ENCODE results near the gene ACIN1. TPM values are rescaled to one million over a fixed set of nuclear protein-coding genes. Genes with fewer than 3 reads are reported as not detected.

The ACIN1 gene
- total and polyA plus RNA-seq, 2 of the 13 experiments (the other 11 are each of a cell fraction or from before 2014, with no cell fraction given) = 165 to 183 TPM

DNA sequence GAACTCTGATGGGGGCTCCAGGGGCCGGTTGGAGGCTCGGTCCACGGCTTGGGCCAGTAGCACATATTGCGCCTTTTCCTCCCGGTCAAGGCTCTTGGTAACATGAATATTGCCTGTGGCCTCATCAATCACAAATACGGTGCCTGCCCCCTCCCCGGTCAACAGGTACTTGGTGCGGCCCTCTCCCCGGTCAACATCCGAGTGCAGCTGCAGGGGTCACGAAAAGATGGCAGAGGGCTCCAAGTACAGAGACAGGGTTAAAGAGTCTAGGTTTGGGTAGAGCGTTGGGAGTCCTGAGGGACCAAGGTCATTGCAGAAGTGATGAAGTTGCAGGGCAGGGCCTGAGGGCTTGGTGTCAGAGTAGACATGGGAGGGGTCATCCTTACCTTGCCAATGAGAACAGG lies 39.8 kb downstream of the ACIN1 start:
- no peak for ATAC-seq
- POLR2A ChIA-PET = interaction anchor here (0.8 to 7.4 kb wide), 9 partner anchors 8 to 77 kb away, joined by 3 to 72 read pairs (median 12); partner anchors contain the start of genes ACIN1, AJUBA and C14orf119
- H3K79me2 ChIP-seq (ENCODE audit: insufficient read depth, low read length) = no peaks in the 10 kb centered on the region
- H2AFZ ChIP-seq (ENCODE audit: low read length) = no peak overlapping the region
- CTCF ChIA-PET (ENCODE audit: low intra/inter-chr PET ratio, low total read pairs) = interaction anchor here (0.9 to 8.5 kb wide), 8 partner anchors 14 to 498 kb away, joined by 3 to 173 read pairs (median 28); no protein-coding TSS in a partner anchor
- peaks cover 13% of the 10 kb centered on the region; the same call in 1 of the 2 replicates for H4K20me1 ChIP-seq (ENCODE audit: insufficient read depth, low read length)
- WGBS (ENCODE audit: low lambda C conversion rate) = 87% methylated on average over 12 of the region's 12 CpGs
- no peaks in the 10 kb centered on the region for H3K9me3 ChIP-seq (ENCODE audit: low read length)
- DNase-seq (ENCODE audit: low spot score) = no peak
- no peak overlapping the region for H3K27ac ChIP-seq (ENCODE audit: extremely low read length, insufficient read depth, low read length)
- no TSS peak for BruUV-seq (replicated peaks)
- no peak for FAIRE-seq
- H3K27me3 ChIP-seq (ENCODE audit: control insufficient read depth in 1 of 2, insufficient read depth in 2 of 2, low read length in 2 of 2) = peaks cover 0 to 6% of the 10 kb centered on the region in 2 experiments; a peak in 1 of 5 replicates
- in situ Hi-C loops (cut with HindIII; ENCODE audit: extremely low pct_ligation_motif_present, low pct_unique_long_range_greater_than_20kb) (no loop called here), intact Hi-C loops (cut with micrococcal nuclease; ENCODE audit: unreplicated experiment) (no loop called here)
- no peak overlapping the region for H3K9ac ChIP-seq (ENCODE audit: insufficient read depth, low read depth, low read length)
- no peak overlapping the region for H3K4me3 ChIP-seq (replicated peaks in 1 of 3; ENCODE audit: insufficient read depth in 1 of 3, low read depth in 2 of 3, low read length in 3 of 3)
- peaks cover 26% of the 10 kb centered on the region for H3K4me1 ChIP-seq (ENCODE audit: insufficient read depth, low read length)
- no peak overlapping the region for H3K4me2 ChIP-seq (ENCODE audit: low read depth, low read length)
- peaks cover 10 to 12% of the 10 kb centered on the region in 2 experiments for H3K36me3 ChIP-seq (replicated peaks in 1 of 2; ENCODE audit: control insufficient read depth in 1 of 2, insufficient read depth in 2 of 2, low read length in 2 of 2)
- no peak for TF ChIP-seq ERF (CRISPR knock-in tag; IDR thresholded peaks at IDR 0.05)
- TF ChIP-seq ZNF615 (CRISPR knock-in tag; IDR thresholded peaks at IDR 0.05; ENCODE audit: borderline replicate concordance) = no peak
- TF ChIP-seq ZNF33B (CRISPR knock-in tag; IDR thresholded peaks at IDR 0.05) = no peak
- 0 out of 2 replicates have a peak, but pooled peaks have one; percentile 55 for TF ChIP-seq HOXD1 (CRISPR knock-in tag; IDR thresholded peaks at IDR 0.05)
- TF ChIP-seq ZNF788 (CRISPR knock-in tag; IDR thresholded peaks at IDR 0.05; ENCODE audit: borderline replicate concordance) = no peak
- TF ChIP-seq, protein P1, sequence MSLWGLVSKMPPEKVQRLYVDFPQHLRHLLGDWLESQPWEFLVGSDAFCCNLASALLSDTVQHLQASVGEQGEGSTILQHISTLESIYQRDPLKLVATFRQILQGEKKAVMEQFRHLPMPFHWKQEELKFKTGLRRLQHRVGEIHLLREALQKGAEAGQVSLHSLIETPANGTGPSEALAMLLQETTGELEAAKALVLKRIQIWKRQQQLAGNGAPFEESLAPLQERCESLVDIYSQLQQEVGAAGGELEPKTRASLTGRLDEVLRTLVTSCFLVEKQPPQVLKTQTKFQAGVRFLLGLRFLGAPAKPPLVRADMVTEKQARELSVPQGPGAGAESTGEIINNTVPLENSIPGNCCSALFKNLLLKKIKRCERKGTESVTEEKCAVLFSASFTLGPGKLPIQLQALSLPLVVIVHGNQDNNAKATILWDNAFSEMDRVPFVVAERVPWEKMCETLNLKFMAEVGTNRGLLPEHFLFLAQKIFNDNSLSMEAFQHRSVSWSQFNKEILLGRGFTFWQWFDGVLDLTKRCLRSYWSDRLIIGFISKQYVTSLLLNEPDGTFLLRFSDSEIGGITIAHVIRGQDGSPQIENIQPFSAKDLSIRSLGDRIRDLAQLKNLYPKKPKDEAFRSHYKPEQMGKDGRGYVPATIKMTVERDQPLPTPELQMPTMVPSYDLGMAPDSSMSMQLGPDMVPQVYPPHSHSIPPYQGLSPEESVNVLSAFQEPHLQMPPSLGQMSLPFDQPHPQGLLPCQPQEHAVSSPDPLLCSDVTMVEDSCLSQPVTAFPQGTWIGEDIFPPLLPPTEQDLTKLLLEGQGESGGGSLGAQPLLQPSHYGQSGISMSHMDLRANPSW (CRISPR knock-in tag; IDR thresholded peaks at IDR 0.05; ENCODE audit: borderline replicate concordance) = no peak
- TF ChIP-seq HCFC1 (IDR thresholded peaks at IDR 0.05; ENCODE audit: low read depth, low read length) = no peak
- no peak for TF ChIP-seq ZNF879 (CRISPR knock-in tag; IDR thresholded peaks at IDR 0.05)
- no peak for TF ChIP-seq SNRNP70 (IDR thresholded peaks at IDR 0.05; ENCODE audit: low read depth, low read length)
- no peak for TF ChIP-seq KAT2B (IDR thresholded peaks at IDR 0.05; ENCODE audit: borderline replicate concordance, low read depth, low read length)
- TF ChIP-seq CHCHD3 (CRISPR knock-in tag; IDR thresholded peaks at IDR 0.05) = 0 out of 2 replicates have a peak, but pooled peaks have one; percentile 11
- TF ChIP-seq KAT8 (CRISPR knock-in tag; IDR thresholded peaks at IDR 0.05) = no peak
- TF ChIP-seq ZNF138 (CRISPR knock-in tag; IDR thresholded peaks at IDR 0.05; ENCODE audit: low read depth) = no peak
- TF ChIP-seq ZNF704 (CRISPR knock-in tag; IDR thresholded peaks at IDR 0.05; ENCODE audit: borderline replicate concordance) = 0 out of 2 replicates have a peak, but pooled peaks have one; percentile 58
- no peak for TF ChIP-seq FLYWCH1 (CRISPR knock-in tag; IDR thresholded peaks at IDR 0.05)
- TF ChIP-seq ZNF724P (CRISPR knock-in tag; IDR thresholded peaks at IDR 0.05; ENCODE audit: borderline replicate concordance) = peak; percentile 54; the same call in 1 of the 2 replicates
- no peak for TF ChIP-seq ZNF558 (CRISPR knock-in tag; IDR thresholded peaks at IDR 0.05; ENCODE audit: borderline replicate concordance)
- no peak for TF ChIP-seq ZBTB34 (CRISPR knock-in tag; IDR thresholded peaks at IDR 0.05)
- TF ChIP-seq TCF12 (IDR thresholded peaks at IDR 0.05) = no peak
- no peak for TF ChIP-seq TCF12 (CRISPR knock-in tag; IDR thresholded peaks at IDR 0.05)
- peak; percentile 14; the same call in 1 of the 2 replicates for TF ChIP-seq BORCS8-MEF2B (CRISPR knock-in tag; IDR thresholded peaks at IDR 0.05)

All from HepG2 (cell line).